ENCODE measurements around the gene DNAJB8.

Gene DNAJB8

GRCh38 chr3:128493570-128494366 lies 27.1 kb upstream of the DNAJB8 start:
- no peak for DNase-seq

GRCh38 chr3:128492671-128493569 lies 26.2 kb upstream of the DNAJB8 start, which contains the start of gene GATA2:
Gene GATA2 (minus strand): TSS chr3:128493201. CDS start chr3:128487031, 6,170 bp downstream.
- no peak for DNase-seq

- DNase-seq, result no peak
Observed at GRCh38 chr3:128491941-128492670, 25.4 kb upstream of the DNAJB8 start.

DNA sequence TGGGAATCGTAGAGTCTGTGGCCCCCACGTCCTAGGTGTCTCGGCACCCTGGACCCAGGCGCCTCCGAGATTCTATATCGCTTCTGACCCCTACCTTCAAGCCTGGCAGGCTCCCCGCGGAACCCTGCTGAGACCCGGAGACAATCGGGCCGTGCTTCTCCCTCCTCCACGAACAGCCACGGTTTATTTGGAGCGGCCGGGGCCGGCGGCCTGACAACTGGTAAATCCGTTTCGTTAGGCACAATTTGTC lies 24.9 kb upstream of the DNAJB8 start:
- no peak for DNase-seq

DNA sequence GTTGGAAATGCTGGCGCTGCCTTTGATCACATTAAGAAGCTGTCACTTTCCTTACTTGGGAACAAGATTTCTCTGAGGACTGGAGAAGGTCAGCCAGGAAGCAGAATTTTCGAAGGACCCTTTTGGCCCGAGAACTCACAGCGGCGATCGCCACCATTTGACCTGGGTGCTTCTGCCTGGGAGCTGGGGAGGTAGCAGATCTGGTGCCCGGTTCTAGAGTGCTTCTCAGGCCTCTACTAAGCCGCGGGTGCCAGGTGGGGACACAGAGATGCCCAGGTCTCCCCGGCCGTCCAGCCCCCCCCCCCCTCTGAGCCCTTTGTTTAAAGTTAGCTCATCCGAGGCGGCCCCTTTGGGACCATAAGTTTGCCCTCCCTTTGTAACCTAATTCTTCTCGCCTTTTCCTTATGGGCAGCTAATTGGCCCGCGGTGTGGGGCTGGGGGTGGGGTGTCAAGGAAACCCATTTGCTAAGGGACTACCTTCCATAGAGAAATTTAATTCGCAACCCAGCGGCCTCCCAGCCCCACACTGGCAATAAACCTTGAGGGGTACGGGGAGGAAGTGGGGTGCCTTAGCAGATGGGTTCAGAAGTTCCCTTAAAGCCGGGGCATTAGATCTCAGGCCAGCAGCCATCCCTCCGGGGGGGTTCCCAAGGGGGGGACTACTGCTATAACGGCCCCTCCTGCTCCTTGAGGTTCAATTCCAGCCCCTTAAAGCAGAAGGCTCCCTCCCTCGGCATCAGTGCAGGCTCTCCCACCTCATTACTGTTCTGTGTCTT lies 24.4 kb upstream of the DNAJB8 start:
- DNase-seq, result no peak

GRCh38 chr3:128490650-128490914 lies 23.9 kb upstream of the DNAJB8 start:
- no peak for DNase-seq

- no peak for DNase-seq
Observed at GRCh38 chr3:128489927-128490649, 23.4 kb upstream of the DNAJB8 start.

DNA sequence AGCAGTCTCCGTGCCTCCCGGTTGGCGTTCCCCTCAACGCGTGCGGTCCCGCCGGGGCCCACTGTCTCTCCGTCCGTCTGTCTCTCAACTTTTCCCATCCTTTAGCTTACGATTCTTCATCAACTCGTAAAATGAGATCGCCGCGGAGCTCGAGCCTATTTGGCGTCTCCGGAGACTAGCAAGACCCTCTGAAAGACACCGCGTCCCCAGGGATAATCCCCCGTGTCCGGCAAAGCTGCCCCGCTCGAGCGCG lies 22.9 kb upstream of the DNAJB8 start:
- no peak for DNase-seq

- DNase-seq, result peak; percentile 15
Observed at GRCh38 chr3:128488991-128489673, 22.4 kb upstream of the DNAJB8 start.

GRCh38 chr3:128488636-128488990 lies 21.9 kb upstream of the DNAJB8 start:
- DNase-seq, result no peak

- peak; percentile 61 for DNase-seq
Observed at GRCh38 chr3:128487813-128488635, 21.3 kb upstream of the DNAJB8 start.

DNA sequence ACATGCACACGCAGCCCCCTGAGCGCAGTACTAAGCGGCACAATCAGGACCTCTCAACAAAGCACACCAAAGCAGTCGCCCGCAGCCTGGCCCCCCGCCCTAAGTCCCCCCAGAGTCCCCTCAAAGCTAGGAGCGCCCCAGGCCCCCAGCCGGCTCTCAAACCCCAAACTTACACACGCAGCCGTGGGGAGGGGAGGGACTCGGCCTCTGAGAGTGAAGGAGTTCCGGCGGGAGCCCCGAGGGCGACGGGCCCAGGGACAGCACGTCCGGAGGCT lies 20.8 kb upstream of the DNAJB8 start:
- no peak for DNase-seq

GRCh38 chr3:128486681-128487537 lies 20.2 kb upstream of the DNAJB8 start:
- DNase-seq, result no peak

DNA sequence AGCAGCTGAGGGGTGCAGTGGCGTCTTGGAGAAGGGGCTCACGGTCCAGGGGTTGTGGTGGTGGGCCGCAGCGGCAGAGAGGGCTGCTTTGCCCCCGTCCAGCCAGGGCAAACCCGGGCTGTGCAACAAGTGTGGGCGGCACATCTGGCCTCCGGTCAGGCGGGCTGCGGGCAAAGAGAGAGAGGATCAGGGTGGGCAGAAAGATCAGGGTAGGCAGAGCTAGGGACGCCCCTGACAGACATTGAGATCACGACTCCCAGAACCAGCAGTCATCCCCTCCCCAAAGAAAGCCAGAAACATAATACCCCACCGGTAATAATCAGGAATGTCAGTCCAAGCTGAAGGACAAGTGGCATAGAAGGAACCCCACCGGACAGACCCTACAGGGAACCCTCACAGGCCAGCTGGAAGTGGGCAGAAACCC lies 19.5 kb upstream of the DNAJB8 start:
- no peak for DNase-seq

DNA sequence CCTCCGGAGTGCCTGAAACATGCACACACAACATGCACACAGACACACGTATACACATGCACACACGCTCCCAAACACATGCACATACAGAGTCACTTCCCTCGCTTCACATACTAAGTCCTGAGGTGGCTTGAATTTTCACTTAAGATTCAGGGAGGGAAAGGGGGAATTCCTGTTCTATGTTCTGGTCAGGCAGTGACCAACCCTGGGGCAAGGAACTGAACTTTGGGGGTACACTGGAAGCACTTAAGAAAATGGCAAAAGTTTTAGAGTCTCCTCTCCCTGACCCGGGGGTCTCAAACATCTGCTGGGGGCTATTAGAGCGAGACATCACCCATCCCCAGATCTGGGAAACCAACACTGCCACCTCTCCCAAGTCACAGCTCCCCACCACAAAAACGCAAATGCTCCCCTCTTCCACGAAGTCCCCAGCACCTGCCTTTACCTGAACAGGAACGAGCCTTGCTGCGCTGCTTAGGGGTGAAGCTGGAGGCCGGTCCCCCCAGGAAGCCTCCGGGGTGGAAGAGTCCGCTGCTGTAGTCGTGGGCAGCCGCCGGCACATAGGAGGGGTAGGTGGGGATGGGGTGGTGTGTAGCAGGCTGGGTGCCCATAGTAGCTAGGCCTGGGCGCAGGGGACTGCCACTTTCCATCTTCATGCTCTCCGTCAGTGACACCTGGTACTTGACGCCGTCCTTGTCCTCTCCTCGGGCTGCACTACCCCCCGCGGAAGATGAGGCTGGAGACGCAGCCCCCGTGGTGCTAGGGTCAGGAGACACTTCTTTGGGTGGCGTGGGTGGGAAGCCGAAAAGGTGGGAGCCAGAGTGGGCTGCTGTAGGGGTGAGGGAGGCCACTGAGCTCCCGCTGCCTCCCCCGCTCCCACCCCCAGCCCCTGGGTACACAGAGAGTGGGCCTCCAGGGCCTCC lies 18.9 kb upstream of the DNAJB8 start:
- DNase-seq, result no peak

GRCh38 chr3:128484404-128485281 lies 18.0 kb upstream of the DNAJB8 start:
- no peak for DNase-seq

GRCh38 chr3:128483657-128484403 lies 17.1 kb upstream of the DNAJB8 start:
- DNase-seq, result no peak

Data from NCI-H446 treated with DMSO at 0.1 percent for 48 hours (cell line).